ENCODE data around the gene GPR158. TPM values are rescaled to one million over a fixed set of nuclear protein-coding genes. Genes with fewer than 3 reads are reported as not detected.

GPR158 gene
- total RNA-seq, 2 donors from 2014 or later: 0.09 to 0.29 TPM

- H3K4me1 Mint-ChIP-seq: no peaks in the 10 kb centered on the region
These were observed 43.9 kb upstream of the GPR158 start for GRCh38 chr10:25130906-25131305.

GRCh38 chr10:25142116-25142864, 32.5 kb upstream of the GPR158 start:
- no peak for DNase-seq
- no peak overlapping the region for H3K9ac ChIP-seq (ENCODE audit: extremely low read depth, low read length, poor library complexity, severe bottlenecking)

More at GRCh38 chr10:25130906-25131305, 43.9 kb upstream of the GPR158 start:
- no peak overlapping the region for H3K27ac ChIP-seq (ENCODE audit: low read depth, low read length)
- peaks cover 15% of the 10 kb centered on the region for H3K9me3 Mint-ChIP-seq
- H3K4me1 ChIP-seq (ENCODE audit: control insufficient read depth, insufficient read depth, low read length): no peaks in the 10 kb centered on the region
- WGBS, 2 experiments (ENCODE audit: insufficient coverage in 1 of 2, insufficient read length in 1 of 2): 94 to 100% methylated on average over 2 to 4 of the region's 4 CpGs
- no peaks in the 10 kb centered on the region for H3K36me3 Mint-ChIP-seq (ENCODE audit: low read depth)
- H3K36me3 ChIP-seq (ENCODE audit: control insufficient read depth, insufficient read depth, low read length): no peaks in the 10 kb centered on the region
- TF ChIP-seq CTCF (conservative IDR thresholded peaks at IDR 0.05): no peak
- no peak overlapping the region for H3K9ac ChIP-seq (ENCODE audit: extremely low read depth, low read length, poor library complexity, severe bottlenecking)
- H3K27me3 Mint-ChIP-seq (ENCODE audit: insufficient read depth): no peaks in the 10 kb centered on the region
- DNase-seq: no peak
- H3K4me3 ChIP-seq (ENCODE audit: low read length): no peak overlapping the region
- H3K9me3 ChIP-seq (ENCODE audit: control insufficient read depth, low read length): no peaks in the 10 kb centered on the region
- no peak overlapping the region for H3K4me3 Mint-ChIP-seq
- H3K27me3 ChIP-seq (ENCODE audit: control insufficient read depth, insufficient read depth, low read length, poor library complexity, severe bottlenecking): no peaks in the 10 kb centered on the region
- no peak overlapping the region for H3K27ac Mint-ChIP-seq

GRCh38 chr10:25157650-25158049, 17.2 kb upstream of the GPR158 start:
- Mint-ChIP-seq H3K27ac (no peak overlapping the region), H3K27me3 (ENCODE audit: insufficient read depth) (no peaks in the 10 kb centered on the region), H3K36me3 (ENCODE audit: low read depth) (no peaks in the 10 kb centered on the region), H3K4me3 (no peak overlapping the region), H3K4me1 (no peaks in the 10 kb centered on the region), H3K9me3 (no peaks in the 10 kb centered on the region)
- no peaks in the 10 kb centered on the region for H3K9me3 ChIP-seq (ENCODE audit: control insufficient read depth, low read length)
- no peaks in the 10 kb centered on the region for H3K36me3 ChIP-seq (ENCODE audit: control insufficient read depth, insufficient read depth, low read length)
- no peak overlapping the region for H3K9ac ChIP-seq (ENCODE audit: extremely low read depth, low read length, poor library complexity, severe bottlenecking)
- no peaks in the 10 kb centered on the region for H3K27me3 ChIP-seq (ENCODE audit: control insufficient read depth, insufficient read depth, low read length, poor library complexity, severe bottlenecking)
- DNase-seq: no peak
- TF ChIP-seq CTCF (conservative IDR thresholded peaks at IDR 0.05): no peak
- no peaks in the 10 kb centered on the region for H3K4me1 ChIP-seq (ENCODE audit: control insufficient read depth, insufficient read depth, low read length)
- no peak overlapping the region for H3K27ac ChIP-seq (ENCODE audit: low read depth, low read length)
- H3K4me3 ChIP-seq (ENCODE audit: low read length): no peak overlapping the region
- 82 to 100% methylated on average over 1 to 3 of the region's 3 CpGs for WGBS, 2 experiments (ENCODE audit: insufficient coverage in 1 of 2, insufficient read length in 1 of 2)

More at GRCh38 chr10:25142116-25142864, 32.5 kb upstream of the GPR158 start:
- Mint-ChIP-seq H3K9me3 (no peaks in the 10 kb centered on the region), H3K4me1 (no peaks in the 10 kb centered on the region), H3K27me3 (ENCODE audit: insufficient read depth) (no peaks in the 10 kb centered on the region), H3K27ac (no peak overlapping the region), H3K36me3 (ENCODE audit: low read depth) (no peaks in the 10 kb centered on the region), H3K4me3 (no peak overlapping the region)
- Histone ChIP-seq H3K27me3 (ENCODE audit: control insufficient read depth, insufficient read depth, low read length, poor library complexity, severe bottlenecking) (no peaks in the 10 kb centered on the region), H3K4me3 (ENCODE audit: low read length) (no peak overlapping the region), H3K4me1 (ENCODE audit: control insufficient read depth, insufficient read depth, low read length) (no peaks in the 10 kb centered on the region), H3K36me3 (ENCODE audit: control insufficient read depth, insufficient read depth, low read length) (no peaks in the 10 kb centered on the region), H3K27ac (ENCODE audit: low read depth, low read length) (no peak overlapping the region), H3K9me3 (ENCODE audit: control insufficient read depth, low read length) (no peaks in the 10 kb centered on the region)
- TF ChIP-seq CTCF (conservative IDR thresholded peaks at IDR 0.05): no peak
- WGBS, 2 experiments (ENCODE audit: insufficient coverage in 1 of 2, insufficient read length in 1 of 2): 79 to 84% methylated on average over 12 of the region's 12 CpGs
